ENCODE measurements around the gene LSG1. TPM values are rescaled to one million over a fixed set of nuclear protein-coding genes. Genes with fewer than 3 reads are reported as not detected.
A peak's percentile ranks its signal among the peaks of the same experiment; 100 is the strongest.

The LSG1 gene
- total and polyA plus RNA-seq, 9 of the 15 experiments (the other 6 are each of a cell fraction or from before 2014, with no cell fraction given) = 14.9 to 73.7 (median 46.7) TPM

GRCh38 chr3:194685718-194686413 lies 13.9 kb upstream of the LSG1 start, which contains the start of gene FAM43A:
Gene FAM43A, plus strand, starts transcription at chr3:194685883. Its CDS starts 944 bp downstream, at chr3:194686827.
- FAIRE-seq = no peak
- TF ChIP-seq ZNF57 (CRISPR knock-in tag; IDR thresholded peaks at IDR 0.05) = no peak
- TF ChIP-seq ZNF217 (CRISPR knock-in tag; IDR thresholded peaks at IDR 0.05) = no peak
- TF ChIP-seq ARNT (IDR thresholded peaks at IDR 0.05) = no peak
- no peak for TF ChIP-seq HDAC8 (tag; IDR thresholded peaks at IDR 0.05)
- peak; percentile 74 for TF ChIP-seq ZNF24 (IDR thresholded peaks at IDR 0.05)
- TF ChIP-seq, protein P1, sequence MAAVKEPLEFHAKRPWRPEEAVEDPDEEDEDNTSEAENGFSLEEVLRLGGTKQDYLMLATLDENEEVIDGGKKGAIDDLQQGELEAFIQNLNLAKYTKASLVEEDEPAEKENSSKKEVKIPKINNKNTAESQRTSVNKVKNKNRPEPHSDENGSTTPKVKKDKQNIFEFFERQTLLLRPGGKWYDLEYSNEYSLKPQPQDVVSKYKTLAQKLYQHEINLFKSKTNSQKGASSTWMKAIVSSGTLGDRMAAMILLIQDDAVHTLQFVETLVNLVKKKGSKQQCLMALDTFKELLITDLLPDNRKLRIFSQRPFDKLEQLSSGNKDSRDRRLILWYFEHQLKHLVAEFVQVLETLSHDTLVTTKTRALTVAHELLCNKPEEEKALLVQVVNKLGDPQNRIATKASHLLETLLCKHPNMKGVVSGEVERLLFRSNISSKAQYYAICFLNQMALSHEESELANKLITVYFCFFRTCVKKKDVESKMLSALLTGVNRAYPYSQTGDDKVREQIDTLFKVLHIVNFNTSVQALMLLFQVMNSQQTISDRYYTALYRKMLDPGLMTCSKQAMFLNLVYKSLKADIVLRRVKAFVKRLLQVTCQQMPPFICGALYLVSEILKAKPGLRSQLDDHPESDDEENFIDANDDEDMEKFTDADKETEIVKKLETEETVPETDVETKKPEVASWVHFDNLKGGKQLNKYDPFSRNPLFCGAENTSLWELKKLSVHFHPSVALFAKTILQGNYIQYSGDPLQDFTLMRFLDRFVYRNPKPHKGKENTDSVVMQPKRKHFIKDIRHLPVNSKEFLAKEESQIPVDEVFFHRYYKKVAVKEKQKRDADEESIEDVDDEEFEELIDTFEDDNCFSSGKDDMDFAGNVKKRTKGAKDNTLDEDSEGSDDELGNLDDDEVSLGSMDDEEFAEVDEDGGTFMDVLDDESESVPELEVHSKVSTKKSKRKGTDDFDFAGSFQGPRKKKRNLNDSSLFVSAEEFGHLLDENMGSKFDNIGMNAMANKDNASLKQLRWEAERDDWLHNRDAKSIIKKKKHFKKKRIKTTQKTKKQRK (IDR thresholded peaks at IDR 0.05; ENCODE audit: borderline replicate concordance, low read depth, low read length) = no peak
- TF ChIP-seq, protein P2, sequence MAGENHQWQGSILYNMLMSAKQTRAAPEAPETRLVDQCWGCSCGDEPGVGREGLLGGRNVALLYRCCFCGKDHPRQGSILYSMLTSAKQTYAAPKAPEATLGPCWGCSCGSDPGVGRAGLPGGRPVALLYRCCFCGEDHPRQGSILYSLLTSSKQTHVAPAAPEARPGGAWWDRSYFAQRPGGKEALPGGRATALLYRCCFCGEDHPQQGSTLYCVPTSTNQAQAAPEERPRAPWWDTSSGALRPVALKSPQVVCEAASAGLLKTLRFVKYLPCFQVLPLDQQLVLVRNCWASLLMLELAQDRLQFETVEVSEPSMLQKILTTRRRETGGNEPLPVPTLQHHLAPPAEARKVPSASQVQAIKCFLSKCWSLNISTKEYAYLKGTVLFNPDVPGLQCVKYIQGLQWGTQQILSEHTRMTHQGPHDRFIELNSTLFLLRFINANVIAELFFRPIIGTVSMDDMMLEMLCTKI (IDR thresholded peaks at IDR 0.05; ENCODE audit: partially characterized antibody) = no peak
- TF ChIP-seq PML (IDR thresholded peaks at IDR 0.05; ENCODE audit: low read length) = no peak
- TF ChIP-seq, protein P3, sequence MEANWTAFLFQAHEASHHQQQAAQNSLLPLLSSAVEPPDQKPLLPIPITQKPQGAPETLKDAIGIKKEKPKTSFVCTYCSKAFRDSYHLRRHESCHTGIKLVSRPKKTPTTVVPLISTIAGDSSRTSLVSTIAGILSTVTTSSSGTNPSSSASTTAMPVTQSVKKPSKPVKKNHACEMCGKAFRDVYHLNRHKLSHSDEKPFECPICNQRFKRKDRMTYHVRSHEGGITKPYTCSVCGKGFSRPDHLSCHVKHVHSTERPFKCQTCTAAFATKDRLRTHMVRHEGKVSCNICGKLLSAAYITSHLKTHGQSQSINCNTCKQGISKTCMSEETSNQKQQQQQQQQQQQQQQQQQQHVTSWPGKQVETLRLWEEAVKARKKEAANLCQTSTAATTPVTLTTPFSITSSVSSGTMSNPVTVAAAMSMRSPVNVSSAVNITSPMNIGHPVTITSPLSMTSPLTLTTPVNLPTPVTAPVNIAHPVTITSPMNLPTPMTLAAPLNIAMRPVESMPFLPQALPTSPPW (CRISPR knock-in tag; IDR thresholded peaks at IDR 0.05) = no peak
- TF ChIP-seq CBFB (CRISPR knock-in tag; IDR thresholded peaks at IDR 0.05) = no peak
- TF ChIP-seq SP2 (IDR thresholded peaks at IDR 0.05; ENCODE audit: extremely low read depth, low read depth, low read length, poor library complexity, severe bottlenecking) = no peak
- TF ChIP-seq, protein P4, sequence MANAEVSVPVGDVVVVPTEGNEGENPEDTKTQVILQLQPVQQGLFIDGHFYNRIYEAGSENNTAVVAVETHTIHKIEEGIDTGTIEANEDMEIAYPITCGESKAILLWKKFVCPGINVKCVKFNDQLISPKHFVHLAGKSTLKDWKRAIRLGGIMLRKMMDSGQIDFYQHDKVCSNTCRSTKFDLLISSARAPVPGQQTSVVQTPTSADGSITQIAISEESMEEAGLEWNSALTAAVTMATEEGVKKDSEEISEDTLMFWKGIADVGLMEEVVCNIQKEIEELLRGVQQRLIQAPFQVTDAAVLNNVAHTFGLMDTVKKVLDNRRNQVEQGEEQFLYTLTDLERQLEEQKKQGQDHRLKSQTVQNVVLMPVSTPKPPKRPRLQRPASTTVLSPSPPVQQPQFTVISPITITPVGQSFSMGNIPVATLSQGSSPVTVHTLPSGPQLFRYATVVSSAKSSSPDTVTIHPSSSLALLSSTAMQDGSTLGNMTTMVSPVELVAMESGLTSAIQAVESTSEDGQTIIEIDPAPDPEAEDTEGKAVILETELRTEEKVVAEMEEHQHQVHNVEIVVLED (CRISPR knock-in tag; IDR thresholded peaks at IDR 0.05) = no peak
- TF ChIP-seq PRPF4 (IDR thresholded peaks at IDR 0.05; ENCODE audit: insufficient read depth, low read depth, low read length, poor library complexity, severe bottlenecking) = no peak

More at GRCh38 chr3:194685718-194686413, 13.9 kb upstream of the LSG1 start, which contains the start of gene FAM43A:
- Histone ChIP-seq H4K20me1 (replicated peaks; ENCODE audit: control insufficient read depth, insufficient read depth, low read length) (no peaks in the 10 kb centered on the region), H3K27ac (ENCODE audit: extremely low read depth, low read depth, low read length) (no peak within 1 kb of the TSS), H3K9me1 (ENCODE audit: control insufficient read depth, insufficient read depth, low read length) (no peaks in the 10 kb centered on the region), H3K4me2 (ENCODE audit: insufficient read depth, low read length) (peak within 1 kb of the TSS; percentile 67), H3K36me3 (ENCODE audit: control insufficient read depth, insufficient read depth, low read length) (no peaks in the 10 kb centered on the region), H3K27me3 (ENCODE audit: control insufficient read depth in 2 of 2, insufficient read depth in 2 of 2, low read length in 2 of 2) (peaks cover 0 to 30% of the 10 kb centered on the region in 2 experiments; a peak in 3 of 5 replicates), H3K4me1 (replicated peaks in 1 of 2; ENCODE audit: control insufficient read depth in 2 of 2, insufficient read depth in 2 of 2, low read length in 2 of 2) (peaks cover 11 to 24% of the 10 kb centered on the region in 2 experiments), H2AFZ (ENCODE audit: low read depth, low read length) (peak within 1 kb of the TSS; percentile 80), H3K9me3 (replicated peaks; ENCODE audit: control insufficient read depth, insufficient read depth, low read depth, low read length) (no peaks in the 10 kb centered on the region), H3K79me2 (ENCODE audit: control insufficient read depth, insufficient read depth, low read length) (no peaks in the 10 kb centered on the region), H3K4me3 (peak within 1 kb of the TSS; percentile 35), H3K9ac (ENCODE audit: insufficient read depth in 1 of 2, low read depth in 2 of 2, low read length in 2 of 2) (peak within 1 kb of the TSS in 1 of 2 experiments; percentile 84; a peak in 2 of 4 replicates)
- POLR2A ChIA-PET = interaction anchor here (1.1 kb wide), 1 partner anchor 14 kb away, joined by 4 read pairs; the partner anchor contains the start of gene LSG1
- CTCF ChIA-PET (ENCODE audit: low intra/inter-chr PET ratio) = interaction anchor here (0.6 kb wide), 1 partner anchor 36 kb away, joined by 3 read pairs; no protein-coding TSS in a partner anchor
- ATAC-seq (peak; percentile 79), DNase-seq (ENCODE audit: extremely low read depth in 1 of 4, low spot score in 3 of 4) (peak; percentile 61 to 73 (median 68))
- WGBS (ENCODE audit: insufficient coverage, low coverage, missing lambda C conversion rate) = 8% methylated on average over 54 of the region's 70 CpGs
- intact Hi-C loops (cut with micrococcal nuclease) = loop anchor here (10.0 kb wide), 1 partner anchor 269 kb away; no protein-coding TSS in a partner anchor
- BruUV-seq (replicated peaks) = no TSS peak
- in situ Hi-C loops (cut with MboI) = loop anchor here (10.0 kb wide), 2 partner anchors 419 to 839 kb away; no protein-coding TSS in a partner anchor

Data from K562 (cell line).